Stimulated activated CD4-positive, alpha-beta T cell treated with anti-CD3 and anti-CD28 coated beads, Interleukin-15, amount 100 ng/mL, for 1 hour (primary cell): Measurements from ENCODE around the gene GDF7.
"Not testable (repeated sequence)": the region's sequence is repeated elsewhere in the genome, so short reads cannot be mapped to it uniquely, and the experiment has no call there.

Experiments used
- DNase-seq, 2 donors: peaks; one replicate each; pipeline ENCODE4 v3.0.0-alpha.2; 2020; ENCODE audit warnings: low read depth in 1 of 2, low spot score in 1 of 2

The GDF7 gene

GRCh38 chr2:20696366-20696765 lies 29.4 kb downstream of the GDF7 start:
- DNase-seq, result no peak

- DNase-seq, result no peak
These were observed 30.5 kb downstream of the GDF7 start for GRCh38 chr2:20697322-20697934.

- no peak for DNase-seq
These were observed 32.1 kb downstream of the GDF7 start for GRCh38 chr2:20698916-20699613.

DNA sequence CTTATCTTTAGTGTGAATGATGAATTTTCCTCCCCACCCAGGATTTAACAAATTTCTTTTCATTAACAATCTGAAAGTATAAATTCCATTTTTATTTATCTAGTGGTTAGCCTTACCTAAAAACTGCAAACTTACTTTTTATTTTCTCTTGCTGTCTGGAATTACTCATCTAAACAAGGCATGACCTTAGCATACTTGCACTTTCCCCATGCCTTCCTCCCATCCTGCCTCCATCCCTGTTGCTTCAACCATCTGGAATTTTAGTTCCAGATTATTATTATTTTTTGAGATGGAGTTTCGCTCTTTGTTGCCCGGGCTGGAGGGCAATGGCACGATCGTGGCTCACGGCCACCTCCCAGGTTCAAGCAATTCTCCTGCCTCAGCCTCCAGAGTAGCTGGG lies 35.6 kb downstream of the GDF7 start:
- no peak for DNase-seq

- DNase-seq, result no peak
These were observed 37.9 kb downstream of the GDF7 start for GRCh38 chr2:20704886-20705285.

DNA sequence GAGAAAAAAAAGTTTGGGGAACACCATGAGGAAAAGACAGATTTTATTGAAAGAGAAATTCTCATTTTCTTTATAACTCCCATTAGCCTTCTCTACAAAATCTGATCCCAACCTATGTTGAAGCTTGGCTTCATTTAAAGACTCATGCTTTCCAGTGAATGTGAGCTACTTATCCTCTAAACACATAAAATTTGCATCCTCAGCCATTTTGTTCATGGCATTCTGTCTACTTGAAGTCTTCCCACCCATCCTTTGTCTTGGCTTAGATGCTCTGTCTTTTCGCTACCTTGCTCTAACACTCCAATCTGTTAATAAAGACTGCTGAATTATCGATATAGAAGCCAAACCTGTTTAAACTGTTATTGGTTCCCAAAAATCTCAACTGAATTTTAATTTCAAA lies 39.3 kb downstream of the GDF7 start:
- DNase-seq, result no peak

- DNase-seq, result no peak
These were observed 39.8 kb downstream of the GDF7 start for GRCh38 chr2:20706786-20707185.

GRCh38 chr2:20707601-20708000 lies 40.7 kb downstream of the GDF7 start:
- DNase-seq, result no peak

DNA sequence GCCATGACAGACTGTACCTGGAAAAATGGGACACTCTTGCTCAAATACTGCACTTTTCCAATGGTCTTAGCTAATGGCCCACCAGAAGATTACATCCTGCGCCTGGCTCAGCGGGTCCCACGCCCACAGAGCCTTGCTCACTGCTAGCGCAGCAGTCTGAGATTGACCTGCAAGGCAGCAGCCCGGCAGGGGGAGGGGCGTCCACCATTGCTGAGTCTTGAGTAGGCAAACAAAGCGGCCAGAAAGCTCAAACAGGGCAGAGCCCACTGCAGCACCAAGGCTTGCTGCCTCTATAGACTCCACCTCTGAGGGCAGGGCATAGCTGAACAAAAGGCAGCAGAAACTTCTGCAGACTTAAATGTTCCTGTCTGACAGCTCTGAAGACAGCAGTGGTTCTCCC lies 44.7 kb downstream of the GDF7 start:
- DNase-seq, result not testable (repeated sequence)

GRCh38 chr2:20713585-20713984 lies 46.6 kb downstream of the GDF7 start:
- DNase-seq, result not testable (repeated sequence)

GRCh38 chr2:20714412-20714811 lies 47.5 kb downstream of the GDF7 start:
- not testable (repeated sequence) for DNase-seq

GRCh38 chr2:20716164-20716563 lies 49.2 kb downstream of the GDF7 start:
- DNase-seq, result not testable (repeated sequence)

DNA sequence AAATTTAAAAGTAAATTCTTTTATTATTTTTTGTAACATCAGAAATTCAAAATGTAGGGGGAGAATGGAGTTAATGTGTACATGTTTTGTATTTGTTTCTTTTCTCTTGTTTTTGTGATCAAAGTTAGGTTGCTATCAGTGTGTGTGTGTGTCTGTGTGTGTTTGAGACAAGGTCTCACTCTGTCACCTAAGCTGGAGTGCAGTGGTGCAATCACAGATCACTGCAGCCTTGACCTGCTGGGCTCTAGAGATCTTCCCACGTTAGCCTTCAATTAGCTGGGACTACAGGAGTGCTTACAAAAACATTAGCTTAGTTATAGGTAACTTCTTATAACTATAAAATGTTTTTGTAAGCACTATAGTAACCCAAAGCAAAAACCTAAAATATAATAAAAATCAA lies 50.7 kb downstream of the GDF7 start:
- DNase-seq, result no peak

DNA sequence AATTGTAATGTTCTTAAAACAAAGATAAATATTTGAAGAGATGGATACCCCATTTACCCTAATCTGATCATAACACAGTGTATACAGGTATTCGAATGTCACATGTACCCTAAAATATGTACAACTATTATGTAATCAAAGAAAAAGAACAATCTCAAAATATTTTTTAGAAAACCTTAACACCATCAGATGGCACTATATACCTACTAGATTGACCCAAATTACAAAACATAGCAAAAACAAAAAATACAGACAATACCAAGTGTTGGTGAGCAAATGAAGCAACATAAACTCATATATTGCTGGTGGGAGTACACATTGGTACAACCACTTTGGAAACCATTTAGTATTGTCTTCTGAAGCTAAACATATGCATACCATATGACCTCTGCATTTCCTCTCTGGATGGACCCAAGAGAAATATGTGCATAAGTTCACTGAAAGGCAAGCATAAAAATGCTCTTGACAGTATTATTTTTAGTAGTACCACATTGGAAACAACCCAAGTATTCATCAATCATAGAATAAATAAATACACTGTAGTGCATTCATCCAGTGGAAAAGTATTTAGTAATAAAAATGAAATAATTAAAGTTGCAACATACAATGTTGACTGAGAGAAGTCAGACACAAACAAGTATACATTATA lies 55.8 kb downstream of the GDF7 start:
- no peak for DNase-seq

- DNase-seq, result no peak
These were observed 56.6 kb downstream of the GDF7 start for GRCh38 chr2:20723543-20723942.

GRCh38 chr2:20724500-20725053 lies 57.6 kb downstream of the GDF7 start:
- no peak for DNase-seq

GRCh38 chr2:20725782-20726181 lies 58.8 kb downstream of the GDF7 start:
- DNase-seq, result no peak

- DNase-seq, result no peak
These were observed 60.0 kb downstream of the GDF7 start for GRCh38 chr2:20726913-20727312.

DNA sequence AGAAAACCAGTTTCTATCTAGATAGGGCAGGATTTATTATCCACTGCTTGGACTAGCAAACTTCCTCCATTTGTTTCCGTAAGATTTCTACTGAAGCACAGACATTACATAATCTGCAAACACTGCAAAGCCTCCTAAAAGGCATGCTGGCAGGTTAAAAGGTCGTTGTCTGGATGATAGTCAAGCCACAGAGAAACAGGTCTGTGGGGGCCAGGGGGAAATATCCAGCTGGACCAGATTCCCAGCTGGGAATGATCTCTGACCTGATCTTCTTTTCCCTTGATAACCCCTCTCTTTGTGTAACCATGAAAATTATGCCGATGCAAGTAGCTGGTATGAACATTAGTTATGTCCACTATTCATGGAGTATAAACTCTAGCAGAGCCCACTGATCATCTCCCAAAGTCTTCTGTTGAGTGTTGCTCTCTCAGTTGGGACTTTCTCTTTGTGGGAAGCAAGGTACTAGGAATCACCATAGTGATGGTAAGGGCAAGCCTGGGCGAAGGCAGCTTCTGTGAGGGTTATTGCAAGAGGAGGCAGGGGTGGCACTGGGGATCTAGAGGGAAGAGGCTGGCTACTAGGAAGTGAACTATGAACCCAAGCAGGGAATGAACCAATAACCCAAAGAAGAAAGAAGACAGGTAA lies 61.3 kb downstream of the GDF7 start:
- no peak for DNase-seq
